IPS-18c (cell line): Measurements from ENCODE around the gene GPR183.

Experiments used
- H3K4me3 ChIP-seq: 2 replicates; pipeline ENCODE4 v1.7.0; 2013; ENCODE audit warnings: low read depth, mild to moderate bottlenecking, low read length, moderate library complexity; ENCODE audit not compliant: insufficient read depth
- H3K9me3 ChIP-seq: one replicate; pipeline ENCODE4 v1.6.1; 2013; ENCODE audit warnings: mild to moderate bottlenecking, low read length, moderate library complexity; ENCODE audit not compliant: control insufficient read depth, insufficient read depth

GPR183 gene

GRCh38 chr13:99320693-99321481 is 13.7 kb upstream of the GPR183 start:
- H3K9me3 ChIP-seq, result no peaks in the 10 kb centered on the region
- no peak overlapping the region for H3K4me3 ChIP-seq

- no peak overlapping the region for H3K4me3 ChIP-seq
- H3K9me3 ChIP-seq, result no peaks in the 10 kb centered on the region
These were observed 9.6 kb upstream of the GPR183 start for GRCh38 chr13:99316657-99317256.

DNA sequence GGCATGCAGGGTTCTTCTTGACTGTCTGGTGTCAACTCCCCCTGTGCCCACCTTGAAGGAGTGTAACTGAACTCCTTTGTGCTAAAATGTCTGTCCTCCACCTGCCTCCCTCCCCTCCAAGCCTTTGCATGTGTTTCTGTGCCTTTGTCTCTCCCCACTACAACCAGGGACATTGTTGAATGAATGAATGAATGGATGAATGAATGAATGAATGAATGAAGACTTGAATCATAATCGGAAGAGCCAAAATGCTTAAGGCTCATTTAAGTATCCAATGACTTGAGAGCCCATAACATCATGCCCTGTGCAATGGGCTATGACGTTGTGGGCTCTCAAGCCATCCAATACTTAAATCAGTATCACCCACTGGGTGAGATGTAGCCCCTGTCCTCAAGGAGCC is 9.0 kb upstream of the GPR183 start:
- Histone ChIP-seq H3K9me3 (no peaks in the 10 kb centered on the region), H3K4me3 (no peak overlapping the region)

- H3K9me3 ChIP-seq, result no peaks in the 10 kb centered on the region
- no peak overlapping the region for H3K4me3 ChIP-seq
These were observed 8.0 kb upstream of the GPR183 start for GRCh38 chr13:99315186-99315585.

GRCh38 chr13:99314640-99315176 is 7.5 kb upstream of the GPR183 start:
- no peaks in the 10 kb centered on the region for H3K9me3 ChIP-seq
- H3K4me3 ChIP-seq, result no peak overlapping the region

DNA sequence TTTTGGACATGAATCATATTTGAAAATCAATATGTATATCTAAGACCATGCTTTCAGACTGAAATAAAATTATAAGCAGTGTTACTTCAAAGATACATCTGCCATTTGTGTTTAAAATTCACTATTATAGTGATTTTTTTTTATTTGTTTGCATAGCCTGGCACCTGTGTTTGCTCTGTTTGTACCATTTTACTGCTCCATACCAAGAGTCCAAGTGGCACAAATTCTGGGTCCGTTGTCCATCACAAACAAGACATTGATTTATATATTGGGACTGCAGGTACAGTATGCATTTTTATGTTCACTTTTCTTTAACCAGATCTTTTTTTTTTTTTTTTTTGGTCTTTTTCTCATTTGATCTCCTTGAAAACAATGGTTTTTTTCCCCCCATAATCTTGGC is 6.7 kb upstream of the GPR183 start:
- no peak overlapping the region for H3K4me3 ChIP-seq
- no peaks in the 10 kb centered on the region for H3K9me3 ChIP-seq

DNA sequence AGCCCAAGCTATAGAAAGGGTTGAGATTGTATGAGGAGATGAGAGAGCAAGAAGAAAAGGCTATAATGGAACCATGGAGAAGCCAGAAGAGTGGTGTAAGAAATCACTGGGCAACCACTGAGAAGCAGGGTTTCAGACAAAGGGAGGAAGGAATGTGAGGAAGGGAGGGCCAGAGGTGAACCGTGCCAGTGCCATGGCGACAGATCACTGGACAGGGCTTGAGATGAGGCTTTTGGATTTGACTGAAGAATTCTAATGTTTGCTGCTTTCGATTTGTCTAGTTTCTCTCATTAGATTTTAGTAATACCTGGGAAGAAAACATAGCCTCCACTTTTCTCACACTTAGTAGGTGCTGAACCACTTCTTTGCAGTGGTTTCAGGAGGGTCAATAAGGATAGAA is 6.3 kb upstream of the GPR183 start:
- Histone ChIP-seq H3K9me3 (no peaks in the 10 kb centered on the region), H3K4me3 (no peak overlapping the region)

DNA sequence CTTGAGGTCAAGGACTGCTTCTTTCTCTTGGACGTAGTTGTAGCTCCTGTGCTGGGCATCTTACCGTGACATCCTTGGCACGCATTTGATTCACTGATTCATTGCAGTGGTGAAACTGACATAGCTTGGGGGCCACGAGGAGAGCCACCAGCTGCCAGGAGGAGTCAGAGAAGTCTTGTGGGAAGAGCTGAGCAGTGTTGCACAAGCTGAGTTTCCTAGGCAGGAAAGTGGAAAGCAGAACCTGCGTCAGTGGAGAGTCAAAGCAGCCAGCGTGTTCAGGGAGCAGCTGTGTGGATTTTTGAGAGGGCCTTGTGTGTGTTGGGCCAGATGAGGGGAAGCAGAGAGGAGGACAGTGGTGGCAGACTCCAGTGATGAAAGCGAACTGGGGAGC is 5.3 kb upstream of the GPR183 start:
- Histone ChIP-seq H3K9me3 (no peaks in the 10 kb centered on the region), H3K4me3 (no peak overlapping the region)

GRCh38 chr13:99311748-99312492 is 4.7 kb upstream of the GPR183 start:
- no peaks in the 10 kb centered on the region for H3K9me3 ChIP-seq

DNA sequence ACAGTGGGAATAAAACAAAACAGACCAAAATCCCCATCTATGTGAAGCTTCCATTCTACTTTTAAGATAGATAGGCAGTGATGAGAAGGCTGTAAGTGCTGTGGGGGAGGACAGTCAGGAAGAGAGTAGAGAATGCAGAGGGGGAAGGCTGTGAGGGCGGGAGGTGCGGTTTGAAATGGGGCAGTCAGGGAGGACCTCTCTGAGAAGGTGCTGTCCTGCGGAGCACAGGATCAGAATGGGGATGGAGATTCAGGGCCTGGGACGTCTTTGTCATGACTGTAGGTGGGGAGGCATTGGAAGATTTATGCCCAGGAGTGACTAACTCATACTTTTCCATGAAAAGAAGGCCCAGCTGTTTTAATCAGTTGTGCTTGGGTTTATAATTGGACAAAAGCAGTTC is 3.9 kb upstream of the GPR183 start:
- Histone ChIP-seq H3K4me3 (no peak overlapping the region), H3K9me3 (no peaks in the 10 kb centered on the region)

More at GRCh38 chr13:99311748-99312492, 4.7 kb upstream of the GPR183 start:
- no peak overlapping the region for H3K4me3 ChIP-seq

DNA sequence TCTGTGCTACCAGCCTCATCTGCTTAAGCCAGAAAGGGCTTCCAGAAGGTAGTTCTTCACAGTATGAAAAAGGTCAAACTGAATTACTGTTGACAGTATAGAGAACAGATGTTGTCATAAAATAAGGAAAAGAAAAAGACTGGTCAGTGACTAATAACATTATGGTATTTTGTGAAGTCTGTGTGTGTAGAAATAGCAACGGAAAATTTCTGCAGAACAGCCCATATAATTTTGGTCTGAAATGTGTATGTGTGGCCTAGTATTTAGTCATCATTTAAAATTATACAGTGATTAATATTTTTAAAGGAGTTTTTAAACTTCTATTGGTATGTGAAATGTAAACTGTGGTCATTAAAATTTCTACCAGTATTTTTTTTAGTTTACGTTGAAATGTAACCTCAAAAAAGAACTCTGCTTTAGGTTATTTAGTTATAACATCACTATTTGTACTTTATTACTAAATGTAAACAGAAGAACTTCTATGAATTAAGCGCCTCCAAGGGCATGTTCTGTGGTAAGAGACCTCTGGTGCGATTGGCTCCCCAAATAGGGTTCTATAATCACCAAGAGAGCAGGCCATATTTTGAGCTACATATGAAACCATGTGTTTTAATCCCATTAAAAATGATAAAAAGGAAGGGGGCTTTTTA is 3.3 kb upstream of the GPR183 start:
- Histone ChIP-seq H3K9me3 (no peaks in the 10 kb centered on the region), H3K4me3 (no peak overlapping the region)

GRCh38 chr13:99308471-99309087 is 1.4 kb upstream of the GPR183 start:
- Histone ChIP-seq H3K4me3 (no peak overlapping the region), H3K9me3 (no peaks in the 10 kb centered on the region)

DNA sequence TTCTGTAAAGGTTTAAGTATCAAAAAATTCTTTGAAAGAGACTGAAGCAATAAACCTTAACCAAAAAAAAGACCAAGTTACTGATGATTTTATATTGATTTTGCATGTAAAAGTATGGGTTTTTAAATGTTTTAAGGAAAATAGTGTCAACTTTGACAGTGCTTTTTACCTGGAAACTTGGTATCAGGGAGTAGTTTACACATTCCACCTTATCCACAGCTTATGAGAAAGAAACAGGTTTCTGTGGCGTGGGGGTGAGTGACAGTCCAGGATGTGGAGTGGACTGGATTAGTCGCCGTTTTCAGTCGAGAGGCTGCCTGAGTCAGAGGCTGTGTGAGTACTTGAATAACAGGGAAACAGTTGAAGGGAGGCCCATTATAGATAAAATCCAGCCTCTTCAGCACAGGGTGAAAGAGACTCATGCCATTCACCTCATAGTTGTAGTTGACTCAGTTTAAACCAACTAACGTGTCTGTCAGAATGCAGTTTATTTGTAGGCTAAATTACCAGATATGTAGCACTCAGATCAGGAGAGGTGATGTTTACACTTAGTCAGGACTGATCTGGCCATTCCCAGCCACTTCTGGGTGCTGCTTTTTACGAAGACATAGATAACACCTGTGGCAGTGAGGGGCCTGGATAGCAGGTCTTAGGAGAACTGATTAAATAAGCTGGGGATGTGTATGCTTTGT is 595 bp upstream of the GPR183 start:
- Histone ChIP-seq H3K9me3 (no peaks in the 10 kb centered on the region), H3K4me3 (no peak overlapping the region)

DNA sequence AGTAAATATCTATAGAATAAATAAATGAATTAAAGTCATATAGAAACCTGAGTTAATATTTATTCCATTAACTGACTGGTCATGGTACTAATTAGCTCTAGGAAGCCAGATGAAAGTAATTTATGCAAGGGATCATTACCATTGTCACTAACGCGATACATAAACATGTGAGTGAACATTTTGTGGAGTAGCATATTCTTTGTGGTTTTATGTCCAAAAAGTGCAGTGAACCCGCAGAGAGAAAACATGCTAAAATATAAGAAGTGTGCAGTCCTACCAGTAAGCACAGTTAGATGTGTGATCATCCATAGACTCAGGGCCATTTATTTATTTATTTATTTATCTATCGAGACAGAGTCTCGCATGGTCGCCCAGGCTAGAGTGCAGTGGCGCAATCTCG is 1.6 kb downstream of the GPR183 start:
- H3K9me3 ChIP-seq, result no peaks in the 10 kb centered on the region
- no peak overlapping the region for H3K4me3 ChIP-seq

GRCh38 chr13:99305158-99305557 is 2.0 kb downstream of the GPR183 start:
- Histone ChIP-seq H3K4me3 (no peak overlapping the region), H3K9me3 (no peaks in the 10 kb centered on the region)

GRCh38 chr13:99304541-99304940 is 2.7 kb downstream of the GPR183 start:
- Histone ChIP-seq H3K4me3 (no peak overlapping the region), H3K9me3 (no peaks in the 10 kb centered on the region)
